ENCODE measurements around the gene CXCL8.
A peak's percentile ranks its signal among the peaks of the same experiment; 100 is the strongest.

Gene CXCL8

DNA sequence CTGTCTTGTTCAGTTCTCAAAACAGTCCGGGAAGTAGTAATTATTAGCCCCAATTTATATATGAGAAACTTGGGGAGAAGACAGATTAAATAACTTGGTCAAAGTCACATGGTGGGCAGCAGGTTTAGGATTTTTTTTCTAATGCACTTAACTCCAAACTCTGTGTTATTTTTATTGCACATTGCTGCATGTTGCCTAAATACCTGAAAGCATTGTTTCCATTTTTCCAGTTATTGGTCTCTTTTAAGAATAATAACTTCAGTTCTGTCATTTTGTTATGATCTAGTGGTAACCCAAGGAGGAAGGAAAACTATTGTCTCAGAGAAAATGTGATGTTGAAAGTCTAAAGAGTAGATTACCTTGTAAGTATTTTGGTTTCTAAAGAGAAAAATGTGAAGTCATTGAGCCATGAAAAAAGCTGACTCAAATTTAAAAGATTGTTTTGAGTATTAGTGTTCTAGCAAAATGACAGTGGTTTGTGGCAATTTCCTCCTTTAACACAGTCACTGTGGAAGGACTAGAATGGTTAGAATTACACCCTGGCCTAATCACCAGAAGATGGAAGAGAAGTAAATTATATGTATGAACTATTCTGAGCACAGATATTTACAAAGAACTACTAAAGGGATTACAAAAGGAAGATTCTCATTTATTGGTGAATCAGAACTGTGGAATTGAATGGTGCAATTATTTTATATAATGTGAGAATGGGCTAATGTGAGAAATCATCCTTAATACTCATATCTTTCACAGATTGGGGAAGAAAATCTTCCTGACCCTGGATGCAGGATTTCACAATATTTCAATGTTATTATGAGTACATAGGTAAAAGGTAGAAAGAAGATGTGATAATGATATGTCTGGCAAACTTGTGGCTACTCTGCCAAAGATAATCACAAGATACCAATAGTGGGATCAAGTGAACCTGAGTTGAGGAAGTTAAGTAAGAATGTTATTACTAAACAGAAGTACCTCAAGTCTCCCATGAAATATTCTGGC, 21.7 kb upstream of the CXCL8 start:
- peak in 1 of 2 experiments; percentile 39 for DNase-seq

DNA sequence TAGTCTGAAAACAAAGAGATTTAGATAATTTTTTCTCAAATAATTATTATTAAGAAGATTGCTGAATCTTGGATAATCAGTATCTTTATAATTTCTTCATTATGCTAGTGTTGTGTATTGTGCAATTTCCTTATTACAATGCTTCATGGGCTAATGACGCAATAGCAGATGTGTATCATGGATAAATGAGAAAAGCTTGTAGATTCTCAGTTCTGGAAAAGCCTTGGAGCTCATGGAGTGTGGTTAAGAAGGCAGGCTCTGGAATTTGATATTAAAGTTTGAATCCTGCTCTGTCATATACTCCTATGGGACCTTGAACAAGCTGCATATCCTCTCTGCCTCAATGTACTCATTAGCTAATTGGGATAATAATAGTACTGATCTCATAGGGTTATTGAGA, 18.9 kb upstream of the CXCL8 start:
- DNase-seq: no peak

DNA sequence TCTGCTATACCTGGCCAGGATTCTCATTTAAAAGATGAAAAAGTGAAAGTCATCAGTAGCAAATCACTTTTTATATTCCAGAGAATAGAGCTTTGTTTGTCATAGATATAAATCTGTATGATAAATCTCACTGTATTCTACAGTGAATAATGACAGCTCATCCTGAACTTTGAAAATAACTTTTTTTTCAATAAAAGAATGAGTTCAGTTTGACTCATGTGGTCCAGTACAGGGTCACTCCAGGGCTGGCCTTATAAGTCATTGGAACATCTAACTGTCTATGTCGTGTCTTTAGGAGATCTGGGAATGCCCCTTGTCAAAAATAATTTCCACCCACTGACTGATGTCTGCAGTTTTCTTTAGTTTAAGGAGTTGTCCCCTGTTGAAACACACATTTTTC, 18.5 kb upstream of the CXCL8 start:
- DNase-seq: no peak

DNA sequence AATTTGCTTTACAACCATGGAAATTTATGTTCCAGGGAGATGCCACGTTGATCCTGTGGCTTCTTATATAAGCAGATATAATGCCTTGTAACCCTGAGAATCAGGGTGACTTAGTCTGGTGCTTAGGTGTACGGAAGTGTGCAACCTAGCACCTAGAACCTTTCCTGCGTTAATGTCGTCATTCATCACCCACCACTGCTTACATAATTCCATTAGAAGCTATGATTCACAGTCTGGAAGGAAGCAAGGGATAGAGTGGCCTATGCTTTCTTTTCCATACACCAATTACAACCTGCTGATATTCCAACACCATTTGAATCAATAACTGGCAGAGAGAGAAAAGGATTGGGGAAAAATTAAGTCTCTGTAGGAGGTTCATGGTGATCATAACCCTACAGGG, 17.3 kb upstream of the CXCL8 start:
- DNase-seq: no peak

DNA sequence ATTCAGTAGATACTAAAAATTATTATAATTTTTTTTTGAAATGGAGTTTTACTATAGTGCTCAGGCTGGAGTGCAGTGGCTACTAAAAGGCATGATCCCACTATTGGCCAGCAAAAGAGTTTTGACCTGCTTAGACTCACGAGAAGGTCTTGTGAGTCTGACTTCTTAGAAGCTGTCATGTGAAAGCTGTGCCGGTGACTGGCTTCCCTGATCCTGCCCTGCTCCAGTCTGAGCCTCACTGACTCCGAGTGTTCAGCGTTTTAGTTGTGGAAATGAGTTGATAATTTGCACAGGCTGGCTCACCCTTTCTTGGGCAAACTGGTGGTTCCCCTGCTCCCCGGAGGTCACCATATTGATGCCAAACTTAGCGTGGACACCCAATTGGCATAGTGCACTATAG, 16.4 kb upstream of the CXCL8 start:
- DNase-seq: no peak

DNA sequence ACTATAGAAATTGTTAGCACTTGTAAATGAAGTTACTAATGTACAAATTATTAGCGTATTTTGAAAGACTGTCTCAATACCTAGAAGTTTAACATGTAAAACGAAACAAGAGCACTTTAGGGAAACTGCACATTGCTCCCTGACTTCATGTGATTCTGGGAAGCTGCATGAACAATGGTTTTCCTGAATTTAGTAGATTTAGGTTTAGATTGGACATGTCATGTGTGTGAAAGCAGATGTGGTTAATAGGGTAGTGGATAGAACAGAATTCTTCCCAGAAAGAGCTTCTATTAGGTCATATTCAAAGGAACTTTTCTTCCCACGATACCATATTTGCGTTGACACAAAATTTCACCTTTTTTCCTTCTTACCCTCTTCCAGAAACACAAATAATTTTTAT, 14.9 kb upstream of the CXCL8 start:
- no peak for DNase-seq

DNA sequence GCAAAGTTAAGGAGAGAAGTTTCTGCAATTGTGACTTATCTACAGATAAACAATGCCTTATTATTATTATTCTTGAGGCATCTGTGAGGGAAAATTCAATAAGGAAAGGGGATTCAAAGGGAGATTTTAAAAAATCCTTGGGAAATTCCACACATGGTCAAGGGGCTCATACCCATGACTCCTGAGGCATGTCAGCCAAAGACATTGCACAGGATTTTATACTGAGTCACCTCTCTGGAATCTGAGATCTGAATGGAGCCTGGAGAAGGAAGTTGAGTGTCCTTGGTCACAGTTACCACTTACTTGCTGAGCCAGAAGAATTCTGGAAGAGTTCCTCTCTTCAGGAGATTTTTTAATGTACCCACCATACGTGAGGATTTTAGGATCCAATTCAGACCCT, 14.4 kb upstream of the CXCL8 start:
- DNase-seq: peak; percentile 6 to 14

DNA sequence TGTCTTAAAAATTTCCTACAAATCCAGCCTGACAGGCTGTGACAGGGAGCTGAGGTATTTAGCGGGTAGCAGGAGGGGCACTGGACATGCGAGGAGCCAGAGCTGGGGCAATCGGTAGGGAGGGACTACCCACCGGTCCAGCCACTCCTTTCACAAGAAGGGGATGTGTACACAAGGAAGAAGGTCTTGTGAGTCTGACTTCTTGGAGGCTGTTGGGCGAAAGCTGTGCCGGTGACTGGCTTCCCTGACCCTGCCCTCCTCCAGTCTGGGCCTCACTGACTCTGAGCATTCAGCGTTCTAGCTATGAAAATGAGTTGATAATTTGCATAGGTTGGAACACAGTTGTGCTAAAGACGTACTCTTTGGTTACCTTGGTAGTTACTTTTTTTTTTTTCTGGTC, 12.7 kb upstream of the CXCL8 start:
- no peak for DNase-seq

DNA sequence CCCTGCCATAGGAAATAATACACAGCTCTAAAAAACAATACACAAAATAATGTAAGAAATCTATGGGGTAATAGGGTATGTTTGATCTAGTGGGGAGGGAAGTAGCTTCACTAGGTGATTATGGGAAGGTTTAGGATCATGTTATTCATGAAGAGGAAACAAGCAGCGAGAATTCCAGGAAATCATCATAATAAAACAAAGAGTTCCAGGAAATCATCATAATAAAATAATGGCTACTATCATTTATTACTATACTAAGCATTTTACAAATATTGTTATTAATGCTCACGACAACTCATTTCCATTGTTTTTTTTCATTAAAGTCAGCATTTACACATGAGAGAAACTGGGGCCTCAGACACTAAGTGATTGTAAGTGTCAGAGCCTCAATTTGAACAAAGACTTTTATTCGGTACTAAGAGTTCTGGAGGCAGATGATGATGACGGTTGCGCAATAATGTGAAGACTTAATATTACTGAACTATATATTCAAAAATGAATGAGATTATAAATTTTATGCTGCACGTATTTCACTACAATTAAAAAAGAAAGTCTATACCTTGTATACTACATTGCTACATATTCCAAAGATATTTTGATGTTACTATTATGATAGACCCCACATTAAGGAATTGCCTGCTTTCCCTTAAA, 12.2 kb upstream of the CXCL8 start:
- DNase-seq: no peak

DNA sequence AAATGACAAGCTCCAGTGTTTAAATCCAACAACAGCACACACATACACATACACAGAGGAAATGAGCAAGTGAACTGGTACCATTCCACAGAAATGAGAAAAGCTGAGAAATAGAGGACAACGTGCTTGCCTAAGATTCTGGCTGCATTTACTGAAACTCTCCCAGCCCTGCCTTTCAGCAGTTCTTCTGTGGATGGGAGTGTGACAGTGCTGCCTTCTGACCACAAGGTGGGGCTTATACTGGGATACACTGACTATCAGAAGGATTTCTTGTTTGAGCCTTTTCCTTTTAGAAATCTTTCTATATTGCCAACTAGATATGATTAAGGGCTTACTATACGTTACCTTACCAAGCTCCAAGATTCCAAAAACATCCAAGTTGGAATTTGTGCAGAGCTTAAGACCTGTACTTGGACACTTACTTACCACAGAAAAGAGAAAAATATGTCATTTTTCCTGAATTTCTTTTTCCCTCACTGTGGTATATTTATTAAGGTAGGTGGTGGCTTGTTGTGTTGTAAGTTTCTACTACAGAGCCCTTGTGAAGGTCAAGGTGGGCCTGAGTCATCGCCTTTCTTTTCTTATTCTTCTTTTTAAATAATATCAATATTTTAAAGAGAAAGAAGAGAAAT, 10.7 kb upstream of the CXCL8 start:
- DNase-seq: peak; percentile 90 to 94

DNA sequence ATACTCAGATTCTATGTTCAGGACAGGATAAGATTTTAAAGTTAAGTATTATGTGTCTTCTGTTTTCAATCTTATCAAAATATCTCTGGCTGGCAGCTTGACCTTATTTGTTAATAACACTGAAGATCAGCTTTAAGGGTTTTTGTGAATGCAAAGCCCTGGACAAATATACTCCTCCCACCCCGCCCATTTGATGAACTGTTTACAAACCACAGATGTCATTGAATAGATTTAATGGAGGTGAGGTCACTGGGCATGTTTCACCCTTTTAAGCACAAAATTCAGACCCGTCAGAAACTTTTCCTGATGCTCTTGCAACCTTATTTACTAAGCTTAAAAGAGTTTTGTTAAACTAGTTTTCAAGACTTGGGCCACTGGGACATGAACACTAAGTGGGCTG, 10.1 kb upstream of the CXCL8 start:
- no peak for DNase-seq

DNA sequence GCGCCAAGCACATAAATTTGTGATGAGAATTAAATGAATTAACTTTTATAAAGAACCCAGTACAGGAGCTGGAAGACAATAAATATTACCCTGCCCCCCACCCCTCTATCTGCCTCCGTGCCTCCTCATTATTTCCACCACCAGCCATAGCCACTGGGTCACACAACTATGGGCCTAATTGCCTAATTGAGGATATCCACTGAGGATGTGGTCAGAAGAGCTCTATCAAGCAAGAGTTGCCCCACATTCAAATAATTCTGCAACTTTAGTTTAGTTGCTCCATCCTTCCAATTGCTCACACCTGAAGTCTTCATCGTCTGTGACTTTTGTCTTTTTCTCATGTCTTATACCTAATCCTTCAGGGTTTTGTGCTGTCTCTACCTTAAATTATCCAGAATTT, 9.5 kb upstream of the CXCL8 start:
- DNase-seq: no peak

DNA sequence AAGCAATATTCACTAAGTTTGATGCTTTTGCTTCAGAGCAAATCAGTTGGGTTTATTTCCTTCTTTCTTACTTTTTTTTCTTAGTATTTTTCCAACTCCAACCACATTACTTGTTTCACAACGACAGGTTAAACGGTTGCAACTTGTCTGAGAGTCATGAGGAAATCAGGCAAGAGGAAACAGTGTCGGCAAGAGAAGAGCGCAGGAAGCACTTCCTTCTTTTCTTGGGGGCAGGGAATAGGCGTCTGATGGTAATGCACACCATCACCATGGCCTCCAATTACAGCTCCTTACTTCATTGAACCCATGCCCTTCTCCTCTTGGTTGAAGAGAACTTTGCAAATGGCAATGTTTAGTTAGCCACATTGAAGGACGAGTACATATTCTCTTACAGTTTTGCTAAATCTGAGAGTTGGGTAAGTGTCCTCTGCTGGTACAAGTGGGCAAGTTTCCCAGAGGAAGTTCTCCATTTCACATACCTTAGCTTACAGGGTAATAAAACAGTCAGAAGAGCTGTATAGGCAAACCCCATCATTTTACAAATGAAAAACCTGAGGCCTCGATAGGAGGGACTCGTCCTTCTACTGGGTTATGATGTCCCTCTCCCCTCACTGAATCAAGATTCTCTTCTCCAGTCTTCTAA, 8.3 kb upstream of the CXCL8 start:
- peak; percentile 92 for DNase-seq

DNA sequence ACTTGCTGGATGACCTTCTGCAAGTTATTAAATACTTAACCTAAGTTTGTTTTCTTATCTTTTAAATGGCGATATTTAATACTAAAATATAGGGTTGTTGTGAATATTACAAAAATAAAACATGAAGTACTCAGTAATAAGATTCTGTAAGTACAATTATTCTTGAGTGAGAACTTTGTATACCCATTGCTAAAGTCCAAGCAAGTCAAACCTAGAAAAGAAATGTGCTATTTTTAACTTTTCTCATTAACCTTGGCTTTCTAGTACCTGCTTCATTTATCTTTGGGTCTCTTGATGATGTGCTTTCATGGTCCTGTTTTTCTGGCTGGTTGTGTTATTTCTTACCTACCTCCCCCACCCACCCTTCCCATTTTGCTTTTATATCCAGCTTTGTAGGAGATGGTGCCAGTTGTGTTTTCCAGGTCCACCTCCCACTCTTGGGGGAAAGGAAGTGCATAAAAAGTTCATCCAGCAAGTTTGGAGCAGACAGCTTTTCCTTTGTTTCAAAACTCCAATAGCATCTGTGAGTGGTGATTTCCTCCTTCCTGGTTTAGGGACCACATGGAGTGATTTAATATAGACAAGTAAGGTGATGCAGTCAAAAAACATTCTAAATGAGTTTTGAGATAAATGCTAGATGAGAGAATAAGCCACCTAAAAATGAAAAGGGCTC, 7.5 kb upstream of the CXCL8 start:
- no peak for DNase-seq

DNA sequence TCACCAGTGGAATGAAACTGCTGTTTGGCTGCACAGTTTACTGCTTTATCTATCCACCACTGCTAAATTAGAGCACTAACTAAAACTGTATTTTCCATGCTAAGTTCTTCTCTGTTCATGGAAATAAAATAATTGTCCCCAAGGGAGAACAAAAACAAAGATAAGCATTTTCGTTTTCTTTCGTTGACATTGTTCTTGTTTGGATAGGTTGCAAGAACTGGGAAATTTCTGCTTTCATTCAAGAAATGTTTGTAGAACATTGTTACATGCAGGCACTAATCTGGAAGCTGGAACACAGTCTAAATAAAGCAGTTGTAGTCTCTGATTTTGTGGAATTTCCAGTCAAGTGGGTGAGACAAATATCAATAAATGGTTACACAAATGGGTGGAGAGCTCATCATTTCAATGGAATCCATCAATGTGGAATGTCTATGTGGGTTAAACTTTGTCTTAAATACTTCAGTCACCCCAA, 5.8 kb upstream of the CXCL8 start:
- no peak for DNase-seq

DNA sequence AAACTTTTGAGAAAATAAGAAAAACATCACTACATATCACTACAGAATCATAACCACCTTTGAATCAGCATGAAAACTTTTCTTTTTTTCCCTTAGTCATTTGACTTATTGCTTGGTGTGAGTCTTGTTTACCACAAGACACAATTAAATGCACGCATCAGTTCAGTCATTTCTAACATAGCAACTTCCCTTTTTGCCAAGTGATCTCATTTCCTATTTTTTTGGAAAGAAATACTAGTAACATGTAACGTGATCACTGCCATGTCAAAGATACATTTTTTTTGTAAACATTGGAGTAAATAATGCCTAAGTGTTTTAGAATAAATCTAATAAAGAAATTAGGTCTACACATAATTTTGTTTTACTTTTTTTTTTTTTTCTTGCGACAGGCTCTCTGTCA, 5.1 kb upstream of the CXCL8 start:
- peak; percentile 85 to 93 for DNase-seq

DNA sequence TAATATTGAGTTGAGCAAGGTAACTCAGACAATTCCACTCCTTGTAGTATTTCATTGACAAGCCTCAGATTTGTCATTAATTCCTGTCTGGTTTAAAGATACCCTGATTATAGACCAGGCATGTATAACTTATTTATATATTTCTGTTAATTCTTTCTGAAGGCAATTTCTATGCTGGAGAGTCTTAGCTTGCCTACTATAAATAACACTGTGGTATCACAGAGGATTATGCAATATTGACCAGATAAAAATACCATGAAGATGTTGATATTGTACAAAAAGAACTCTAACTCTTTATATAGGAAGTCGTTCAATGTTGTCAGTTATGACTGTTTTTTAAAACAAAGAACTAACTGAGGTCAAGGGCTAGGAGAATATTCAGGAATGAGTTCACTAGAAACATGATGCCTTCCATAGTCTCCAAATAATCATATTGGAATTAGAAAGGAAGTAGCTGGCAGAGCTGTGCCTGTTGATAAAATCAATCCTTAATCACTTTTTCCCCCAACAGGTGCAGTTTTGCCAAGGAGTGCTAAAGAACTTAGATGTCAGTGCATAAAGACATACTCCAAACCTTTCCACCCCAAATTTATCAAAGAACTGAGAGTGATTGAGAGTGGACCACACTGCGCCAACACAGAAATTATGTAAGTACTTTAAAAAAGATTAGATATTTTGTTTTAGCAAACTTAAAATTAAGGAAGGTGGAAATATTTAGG, 821 bp downstream of the CXCL8 start:
- DNase-seq: peak; percentile 52 to 56

DNA sequence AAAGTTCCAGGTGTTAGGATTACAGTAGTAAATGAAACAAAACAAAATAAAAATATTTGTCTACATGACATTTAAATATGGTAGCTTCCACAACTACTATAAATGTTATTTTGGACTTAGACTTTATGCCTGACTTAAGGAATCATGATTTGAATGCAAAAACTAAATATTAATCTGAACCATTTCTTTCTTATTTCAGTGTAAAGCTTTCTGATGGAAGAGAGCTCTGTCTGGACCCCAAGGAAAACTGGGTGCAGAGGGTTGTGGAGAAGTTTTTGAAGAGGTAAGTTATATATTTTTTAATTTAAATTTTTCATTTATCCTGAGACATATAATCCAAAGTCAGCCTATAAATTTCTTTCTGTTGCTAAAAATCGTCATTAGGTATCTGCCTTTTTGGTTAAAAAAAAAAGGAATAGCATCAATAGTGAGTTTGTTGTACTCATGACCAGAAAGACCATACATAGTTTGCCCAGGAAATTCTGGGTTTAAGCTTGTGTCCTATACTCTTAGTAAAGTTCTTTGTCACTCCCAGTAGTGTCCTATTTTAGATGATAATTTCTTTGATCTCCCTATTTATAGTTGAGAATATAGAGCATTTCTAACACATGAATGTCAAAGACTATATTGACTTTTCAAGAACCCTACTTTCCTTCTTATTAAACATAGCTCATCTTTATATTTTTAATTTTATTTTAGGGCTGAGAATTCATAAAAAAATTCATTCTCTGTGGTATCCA, 1.6 kb downstream of the CXCL8 start:
- no peak for DNase-seq

DNA sequence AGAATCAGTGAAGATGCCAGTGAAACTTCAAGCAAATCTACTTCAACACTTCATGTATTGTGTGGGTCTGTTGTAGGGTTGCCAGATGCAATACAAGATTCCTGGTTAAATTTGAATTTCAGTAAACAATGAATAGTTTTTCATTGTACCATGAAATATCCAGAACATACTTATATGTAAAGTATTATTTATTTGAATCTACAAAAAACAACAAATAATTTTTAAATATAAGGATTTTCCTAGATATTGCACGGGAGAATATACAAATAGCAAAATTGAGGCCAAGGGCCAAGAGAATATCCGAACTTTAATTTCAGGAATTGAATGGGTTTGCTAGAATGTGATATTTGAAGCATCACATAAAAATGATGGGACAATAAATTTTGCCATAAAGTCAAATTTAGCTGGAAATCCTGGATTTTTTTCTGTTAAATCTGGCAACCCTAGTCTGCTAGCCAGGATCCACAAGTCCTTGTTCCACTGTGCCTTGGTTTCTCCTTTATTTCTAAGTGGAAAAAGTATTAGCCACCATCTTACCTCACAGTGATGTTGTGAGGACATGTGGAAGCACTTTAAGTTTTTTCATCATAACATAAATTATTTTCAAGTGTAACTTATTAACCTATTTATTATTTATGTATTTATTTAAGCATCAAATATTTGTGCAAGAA, 2.3 kb downstream of the CXCL8 start:
- DNase-seq: no peak

DNA sequence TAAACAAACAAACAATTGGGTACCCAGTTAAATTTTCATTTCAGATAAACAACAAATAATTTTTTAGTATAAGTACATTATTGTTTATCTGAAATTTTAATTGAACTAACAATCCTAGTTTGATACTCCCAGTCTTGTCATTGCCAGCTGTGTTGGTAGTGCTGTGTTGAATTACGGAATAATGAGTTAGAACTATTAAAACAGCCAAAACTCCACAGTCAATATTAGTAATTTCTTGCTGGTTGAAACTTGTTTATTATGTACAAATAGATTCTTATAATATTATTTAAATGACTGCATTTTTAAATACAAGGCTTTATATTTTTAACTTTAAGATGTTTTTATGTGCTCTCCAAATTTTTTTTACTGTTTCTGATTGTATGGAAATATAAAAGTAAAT, 2.9 kb downstream of the CXCL8 start:
- DNase-seq: no peak

DNA sequence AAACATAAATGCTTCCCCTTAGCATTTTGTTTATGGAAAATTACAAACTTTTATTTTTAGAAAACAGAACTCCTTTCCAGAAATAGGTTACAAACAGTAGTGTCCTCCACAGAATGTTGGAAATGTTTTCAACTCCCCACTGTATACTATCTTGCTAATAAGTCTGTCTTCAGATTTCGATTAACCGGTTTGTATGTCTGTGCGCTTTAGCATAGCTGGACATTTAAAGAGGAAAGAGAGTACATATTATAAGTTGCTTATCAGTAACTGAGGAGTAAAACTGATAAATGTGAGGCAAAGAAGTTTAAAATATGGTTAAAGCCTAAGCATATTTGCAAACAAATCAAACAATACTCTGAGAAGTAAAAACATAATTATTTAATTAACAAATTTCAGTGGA, 3.4 kb downstream of the CXCL8 start:
- DNase-seq: no peak
